ENCODE measurements around the gene SGCD.

- TF ChIP-seq POLR2A (IDR thresholded peaks at IDR 0.05; ENCODE audit: low read depth, low read length) (no peak), RCOR1 (IDR thresholded peaks at IDR 0.05; ENCODE audit: insufficient replicate concordance, low read length) (no peak), BHLHE40 (IDR thresholded peaks at IDR 0.05; ENCODE audit: low read depth, low read length) (no peak), CEBPB (IDR thresholded peaks at IDR 0.05; ENCODE audit: low read depth, low read length) (no peak), RFX5 (IDR thresholded peaks at IDR 0.05; ENCODE audit: low read depth, low read length) (no peak), SMC3 (IDR thresholded peaks at IDR 0.05; ENCODE audit: low read depth, low read length) (no peak), CHD1 (IDR thresholded peaks at IDR 0.05; ENCODE audit: low read depth, low read length) (no peak), FOS (IDR thresholded peaks at IDR 0.05; ENCODE audit: low read depth, low read length) (no peak), MAZ (IDR thresholded peaks at IDR 0.05; ENCODE audit: borderline replicate concordance, low read depth, low read length) (no peak), ELK1 (IDR thresholded peaks at IDR 0.05; ENCODE audit: borderline replicate concordance, low read depth, low read length) (no peak), MAFK (IDR thresholded peaks at IDR 0.05; ENCODE audit: low read depth, low read length) (no peak)
- TF ChIP-seq, protein P1, sequence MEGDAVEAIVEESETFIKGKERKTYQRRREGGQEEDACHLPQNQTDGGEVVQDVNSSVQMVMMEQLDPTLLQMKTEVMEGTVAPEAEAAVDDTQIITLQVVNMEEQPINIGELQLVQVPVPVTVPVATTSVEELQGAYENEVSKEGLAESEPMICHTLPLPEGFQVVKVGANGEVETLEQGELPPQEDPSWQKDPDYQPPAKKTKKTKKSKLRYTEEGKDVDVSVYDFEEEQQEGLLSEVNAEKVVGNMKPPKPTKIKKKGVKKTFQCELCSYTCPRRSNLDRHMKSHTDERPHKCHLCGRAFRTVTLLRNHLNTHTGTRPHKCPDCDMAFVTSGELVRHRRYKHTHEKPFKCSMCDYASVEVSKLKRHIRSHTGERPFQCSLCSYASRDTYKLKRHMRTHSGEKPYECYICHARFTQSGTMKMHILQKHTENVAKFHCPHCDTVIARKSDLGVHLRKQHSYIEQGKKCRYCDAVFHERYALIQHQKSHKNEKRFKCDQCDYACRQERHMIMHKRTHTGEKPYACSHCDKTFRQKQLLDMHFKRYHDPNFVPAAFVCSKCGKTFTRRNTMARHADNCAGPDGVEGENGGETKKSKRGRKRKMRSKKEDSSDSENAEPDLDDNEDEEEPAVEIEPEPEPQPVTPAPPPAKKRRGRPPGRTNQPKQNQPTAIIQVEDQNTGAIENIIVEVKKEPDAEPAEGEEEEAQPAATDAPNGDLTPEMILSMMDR (conservative IDR thresholded peaks at IDR 0.05; ENCODE audit: low read depth, low read length): no peak
- TF ChIP-seq, protein P2, sequence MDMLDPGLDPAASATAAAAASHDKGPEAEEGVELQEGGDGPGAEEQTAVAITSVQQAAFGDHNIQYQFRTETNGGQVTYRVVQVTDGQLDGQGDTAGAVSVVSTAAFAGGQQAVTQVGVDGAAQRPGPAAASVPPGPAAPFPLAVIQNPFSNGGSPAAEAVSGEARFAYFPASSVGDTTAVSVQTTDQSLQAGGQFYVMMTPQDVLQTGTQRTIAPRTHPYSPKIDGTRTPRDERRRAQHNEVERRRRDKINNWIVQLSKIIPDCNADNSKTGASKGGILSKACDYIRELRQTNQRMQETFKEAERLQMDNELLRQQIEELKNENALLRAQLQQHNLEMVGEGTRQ (IDR thresholded peaks at IDR 0.05; ENCODE audit: low read depth, low read length): no peak
Measured at GRCh38 chr5:156758011-156758791, 431.2 kb downstream of the SGCD start.

All from IMR-90 (cell line).